NB4 (cell line): ENCODE results near the gene AP3S1.

Experiments
- CTCF ChIP-seq: IDR thresholded peaks from one replicate; pipeline ENCODE4 v1.5.1; 2012; ENCODE audit warnings: low read depth, low read length
- MAX ChIP-seq: IDR thresholded peaks from 2 replicates; pipeline ENCODE4 v1.6.1; 2011; ENCODE audit warnings: low read depth, low read length
- MYC ChIP-seq: IDR thresholded peaks from 2 replicates; pipeline ENCODE4 v1.6.1; 2011; ENCODE audit warnings: low read depth, low read length
- POLR2A ChIP-seq: IDR thresholded peaks from 2 replicates; pipeline ENCODE4 v1.6.1; 2011; ENCODE audit warnings: mild to moderate bottlenecking; ENCODE audit not compliant: insufficient read length; ENCODE audit errors: extremely low read depth

GRCh38 chr5:115930630-115931337 lies 89.0 kb downstream of the AP3S1 start:
- TF ChIP-seq CTCF (no peak), POLR2A (no peak), MYC (no peak), MAX (no peak)
